K562 (cell line): ENCODE measurements around the gene SLC23A2. TPM values are rescaled to one million over a fixed set of nuclear protein-coding genes. Genes with fewer than 3 reads are reported as not detected.

Source experiments
- ATAC-seq: fragments of 200-7000 bp; cut with Tn5 transposase; 3 replicates; pipeline ENCODE4 v1.9.1; 2020; ENCODE audit warnings: moderate library complexity
- BruUV-seq: library from RNA; stranded (reverse); fragments of 400-500 nt; replicated peaks from 2 replicates; lab custom pipeline; 2021; lab: Mats Ljungman, UMichigan
- CTCF ChIA-PET: fragments of 300-600 bp; formaldehyde crosslinking; extraction: SDS; loops from one replicate; lab custom pipeline; 2021; ENCODE audit warnings: low intra/inter-chr PET ratio; lab: Yijun Ruan, JAX
- POLR2A ChIA-PET: fragments of 300-600, 350-650 bp; sonication (Branson Sonifier 250); formaldehyde crosslinking; extraction: SDS; loops from one replicate; lab custom pipeline; 2021; ENCODE audit warnings: antibody characterized with exemption, inconsistent platforms; lab: Yijun Ruan, JAX
- DNase-seq, 4 experiments: peaks; one replicate each; pipeline versions ENCODE4 v3.0.0 to v3.0.0-alpha.2; 2011 to 2018; ENCODE audit warnings: low spot score in 3 of 4, mixed read lengths in 3 of 4; ENCODE audit errors: extremely low read depth in 1 of 4
- FAIRE-seq: peaks from 2 replicates; lab custom pipeline; 2011; peaks lifted over from hg19 to GRCh38; lab: Jason Lieb, UNC
- H2AFZ ChIP-seq: 2 replicates; pipeline ENCODE4 v1.6.0; 2011; ENCODE audit warnings: low read depth, low read length, control low read depth, inconsistent platforms
- H3K27ac ChIP-seq: fragments of 200-600 bp; 3 replicates; pipeline ENCODE4 v1.8.0; 2011; ENCODE audit warnings: low read depth, mild to moderate bottlenecking, control low read depth, inconsistent platforms, low read length, moderate library complexity, mixed read lengths; ENCODE audit errors: extremely low read depth
- H3K27me3 ChIP-seq, 2 experiments: fragments of 300-600 bp in 1 of 2; 2 replicates in 1 of 2; 3 replicates in 1 of 2; pipeline versions ENCODE4 v1.6.0 to v1.8.0; 2011; ENCODE audit warnings: inconsistent platforms in 2 of 2, low read length in 2 of 2, mild to moderate bottlenecking in 1 of 2, mixed read lengths in 1 of 2, moderate library complexity in 1 of 2; ENCODE audit not compliant: control insufficient read depth in 2 of 2, insufficient read depth in 2 of 2
- H3K36me3 ChIP-seq: fragments of 300-600 bp; 3 replicates; pipeline ENCODE4 v1.8.0; 2011; ENCODE audit warnings: mild to moderate bottlenecking, low read length, inconsistent platforms; ENCODE audit not compliant: control insufficient read depth, insufficient read depth
- H3K4me1 ChIP-seq, 2 experiments: fragments of 200-600 bp in 1 of 2; replicated peaks in 1 of 2; 2 replicates in 1 of 2; 3 replicates in 1 of 2; pipeline versions ENCODE4 v1.5.1 to v1.8.0; 2011; ENCODE audit warnings: inconsistent platforms in 2 of 2, low read length in 2 of 2, mild to moderate bottlenecking in 1 of 2, mixed read lengths in 1 of 2, moderate library complexity in 1 of 2; ENCODE audit not compliant: control insufficient read depth in 2 of 2, insufficient read depth in 2 of 2
- H3K4me2 ChIP-seq: 2 replicates; pipeline ENCODE4 v1.6.1; 2011; ENCODE audit warnings: low read length, control low read depth, inconsistent platforms, mixed read lengths; ENCODE audit not compliant: insufficient read depth
- H3K4me3 ChIP-seq: fragments of 200-600 bp; sonication (generic), shearing (Covaris generic); 2 replicates; pipeline ENCODE4 v1.5.1; 2016; ENCODE audit warnings: control low read depth, inconsistent platforms
- H3K79me2 ChIP-seq: fragments of 200-600 bp; 3 replicates; pipeline ENCODE4 v1.8.0; 2011; ENCODE audit warnings: low read length, inconsistent platforms; ENCODE audit not compliant: control insufficient read depth, insufficient read depth
- H3K9ac ChIP-seq, 2 experiments: 2 replicates each; pipeline versions ENCODE4 v1.6.0 to v1.6.1; 2011; ENCODE audit warnings: low read depth in 2 of 2, low read length in 2 of 2, control low read depth in 1 of 2, inconsistent platforms in 1 of 2, mild to moderate bottlenecking in 1 of 2, mixed read lengths in 1 of 2; ENCODE audit not compliant: insufficient read depth in 1 of 2
- H3K9me1 ChIP-seq: one replicate; pipeline ENCODE4 v1.6.0; 2011; ENCODE audit warnings: inconsistent platforms, mild to moderate bottlenecking, low read length, moderate library complexity; ENCODE audit not compliant: control insufficient read depth, insufficient read depth
- H3K9me3 ChIP-seq: replicated peaks from 2 replicates; pipeline ENCODE4 v1.5.1; 2011; ENCODE audit warnings: low read depth, low read length, inconsistent platforms; ENCODE audit not compliant: control insufficient read depth, insufficient read depth
- H4K20me1 ChIP-seq: replicated peaks from 2 replicates; pipeline ENCODE4 v1.6.1; 2011; ENCODE audit warnings: low read length, inconsistent platforms, mixed read lengths; ENCODE audit not compliant: control insufficient read depth, insufficient read depth
- ARID2 ChIP-seq: fragments of 450-650 bp; IDR thresholded peaks from 2 replicates; pipeline ENCODE4 v1.6.1; 2017; ENCODE audit warnings: antibody characterized with exemption, mild to moderate bottlenecking
- GTF2A2 ChIP-seq: IDR thresholded peaks from 2 replicates; pipeline ENCODE4 v1.6.1; 2016; ENCODE audit warnings: mild to moderate bottlenecking, missing genetic modification characterization, missing compliant biosample characterization
- RAD51 ChIP-seq: fragments of 450-650 bp; IDR thresholded peaks from 2 replicates; pipeline ENCODE4 v1.7.1; 2016; ENCODE audit warnings: low read depth, mild to moderate bottlenecking, borderline replicate concordance
- TFE3 ChIP-seq: fragments of 450-650 bp; formaldehyde crosslinking; IDR thresholded peaks from 2 replicates; pipeline ENCODE4 v1.4.0; 2020; ENCODE audit warnings: mild to moderate bottlenecking, mixed read lengths
- WGBS: fragments of 100-300 bp; shearing (Covaris generic); methylation state at CpG from one replicate; pipeline ENCODE4 v1.1.6; 2016; ENCODE audit warnings: low coverage, mixed read lengths; ENCODE audit not compliant: insufficient coverage; ENCODE audit errors: missing lambda C conversion rate; 5-methylcytosine and 5-hydroxymethylcytosine counted together
- in situ Hi-C: fragments of 300-500 bp; cut with MboI; formaldehyde crosslinking; loops from 4 replicates; pipeline ENCODE4 v1.15.0; 2018; ENCODE audit warnings: inconsistent platforms, mixed read lengths
- intact Hi-C: fragments of 100-400 bp; cut with micrococcal nuclease; formaldehyde crosslinking; loops from 2 replicates; pipeline ENCODE4 v1.14.2; 2022
- polyA plus RNA-seq, 8 experiments: library from polyadenylated mRNA; depleted of rRNA in 4 of 8; stranded (reverse) in 5 of 8; unstranded in 3 of 8; fragments of >200 nt; fragmentation: Nextera tagmentation in 2 of 8; fragmentation: Illumina TruSeq in 1 of 8; extraction: Ambion mirVana in 2 of 8; extraction: Trizol in 1 of 8; gene quantifications; 2 replicates each; pipeline versions ENCODE4 v1.2.1 to v1.2.3, GENCODE V29; 2011 to 2014; ENCODE audit warnings: inconsistent platforms in 1 of 8, missing spikeins in 1 of 8
- total RNA-seq, 7 experiments: library from RNA; depleted of rRNA in 6 of 7; stranded (reverse); fragments of >200 nt in 6 of 7; fragmentation: Illumina TruSeq in 2 of 7; extraction: Trizol in 2 of 7; gene quantifications; 2 replicates each; pipeline versions ENCODE4 v1.2.1 to v1.2.3, GENCODE V29; 2011 to 2021; ENCODE audit warnings: low replicate concordance in 1 of 7
- TF ChIP-seq, protein P1 (sequence below): fragments of 250-450 bp; sonication (Bioruptor Pico); IDR thresholded peaks from 2 replicates; pipeline ENCODE4 v1.9.0; 2021; ENCODE audit warnings: mild to moderate bottlenecking, inconsistent platforms

The SLC23A2 gene
- total and polyA plus RNA-seq, 9 of the 15 experiments (the other 6 are each of a cell fraction or from before 2014, with no cell fraction given), result 0.39 to 6.7 (median 3.2) TPM

DNA sequence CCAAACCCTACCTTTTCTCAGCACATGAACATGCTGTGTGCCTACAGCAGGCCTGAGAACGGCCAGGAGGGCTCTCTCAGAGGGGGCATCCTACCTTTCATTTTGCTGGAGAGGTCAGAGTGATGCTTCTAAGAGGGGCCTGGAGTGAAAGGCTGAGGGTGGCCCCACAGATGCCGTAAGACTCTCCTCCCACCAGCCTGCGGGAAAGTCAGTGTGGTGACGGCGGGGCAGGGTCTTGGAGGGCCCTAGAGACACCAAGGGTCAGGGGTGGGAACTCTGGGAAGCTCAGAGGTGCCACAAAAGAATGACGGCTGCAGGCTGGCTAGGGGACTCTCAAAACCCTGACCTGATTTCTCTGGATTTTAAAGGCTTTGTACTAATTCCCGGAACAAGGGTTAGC, 107.6 kb downstream of the SLC23A2 start (continued):
- TF ChIP-seq, protein P1, sequence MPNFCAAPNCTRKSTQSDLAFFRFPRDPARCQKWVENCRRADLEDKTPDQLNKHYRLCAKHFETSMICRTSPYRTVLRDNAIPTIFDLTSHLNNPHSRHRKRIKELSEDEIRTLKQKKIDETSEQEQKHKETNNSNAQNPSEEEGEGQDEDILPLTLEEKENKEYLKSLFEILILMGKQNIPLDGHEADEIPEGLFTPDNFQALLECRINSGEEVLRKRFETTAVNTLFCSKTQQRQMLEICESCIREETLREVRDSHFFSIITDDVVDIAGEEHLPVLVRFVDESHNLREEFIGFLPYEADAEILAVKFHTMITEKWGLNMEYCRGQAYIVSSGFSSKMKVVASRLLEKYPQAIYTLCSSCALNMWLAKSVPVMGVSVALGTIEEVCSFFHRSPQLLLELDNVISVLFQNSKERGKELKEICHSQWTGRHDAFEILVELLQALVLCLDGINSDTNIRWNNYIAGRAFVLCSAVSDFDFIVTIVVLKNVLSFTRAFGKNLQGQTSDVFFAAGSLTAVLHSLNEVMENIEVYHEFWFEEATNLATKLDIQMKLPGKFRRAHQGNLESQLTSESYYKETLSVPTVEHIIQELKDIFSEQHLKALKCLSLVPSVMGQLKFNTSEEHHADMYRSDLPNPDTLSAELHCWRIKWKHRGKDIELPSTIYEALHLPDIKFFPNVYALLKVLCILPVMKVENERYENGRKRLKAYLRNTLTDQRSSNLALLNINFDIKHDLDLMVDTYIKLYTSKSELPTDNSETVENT (CRISPR knock-in tag), result no peak
- TF ChIP-seq GTF2A2 (tag), result no peak
- TF ChIP-seq, all 486 proteins: peak for 0

DNA sequence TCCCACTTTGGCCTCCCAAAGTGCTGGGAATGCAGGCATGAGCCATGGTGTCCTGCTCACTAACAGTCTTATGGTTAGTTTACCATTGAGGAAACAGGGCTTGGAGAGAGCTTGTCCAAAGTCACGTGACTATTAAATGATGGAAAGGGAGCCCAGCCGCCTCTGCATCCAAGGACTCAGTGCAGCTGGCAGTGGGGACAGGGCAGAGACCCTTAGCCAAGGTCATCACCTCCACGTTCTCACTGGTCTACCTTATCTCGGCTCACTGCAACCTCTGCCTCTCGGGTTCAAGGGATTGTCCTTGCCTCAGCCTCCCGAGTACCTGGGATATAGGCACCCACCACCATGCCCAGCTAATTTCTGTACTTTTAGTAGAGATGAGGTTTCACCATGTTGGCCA, 109.3 kb downstream of the SLC23A2 start:
- ChIA-PET CTCF (no interaction called here), POLR2A (no interaction called here)
- H3K9ac ChIP-seq, result no peak overlapping the region
- no peak overlapping the region for H3K4me3 ChIP-seq
- ATAC-seq (no peak), DNase-seq (no peak), FAIRE-seq (no peak)
- no peak overlapping the region for H3K4me2 ChIP-seq
- no peaks in the 10 kb centered on the region for H3K27me3 ChIP-seq
- TF ChIP-seq RAD51 (peak; percentile 36; the same call in 1 of the 2 replicates), TFE3 (CRISPR knock-in tag) (peak; percentile 3; the same call in 1 of the 2 replicates), ARID2 (no peak)
- H3K9me3 ChIP-seq, result no peaks in the 10 kb centered on the region
- in situ Hi-C loops, result no loop called here
- H3K36me3 ChIP-seq, result no peaks in the 10 kb centered on the region
- intact Hi-C loops, result no loop called here
- H2AFZ ChIP-seq, result no peak overlapping the region
- BruUV-seq, result no TSS peak
- H3K4me1 ChIP-seq, result no peaks in the 10 kb centered on the region; a peak in 1 of 5 replicates
- H4K20me1 ChIP-seq, result 0 out of 2 replicates have a peak, but pooled peaks cover 7% of the 10 kb centered on the region
- 36% methylated on average over 5 of the region's 6 CpGs for WGBS
- H3K27ac ChIP-seq, result no peak overlapping the region
- no peaks in the 10 kb centered on the region for H3K79me2 ChIP-seq
- H3K9me1 ChIP-seq, result no peaks in the 10 kb centered on the region
